NCI-H1092 (cell line): ENCODE data around the gene AP2A2.
"Not testable (repeated sequence)": the region's sequence is repeated elsewhere in the genome, so short reads cannot be mapped to it uniquely, and the experiment has no call there.

Source experiments
- DNase-seq: peaks from one replicate; lab custom pipeline; 2025; lab: John Stamatoyannopoulos, UW

Gene AP2A2

DNA sequence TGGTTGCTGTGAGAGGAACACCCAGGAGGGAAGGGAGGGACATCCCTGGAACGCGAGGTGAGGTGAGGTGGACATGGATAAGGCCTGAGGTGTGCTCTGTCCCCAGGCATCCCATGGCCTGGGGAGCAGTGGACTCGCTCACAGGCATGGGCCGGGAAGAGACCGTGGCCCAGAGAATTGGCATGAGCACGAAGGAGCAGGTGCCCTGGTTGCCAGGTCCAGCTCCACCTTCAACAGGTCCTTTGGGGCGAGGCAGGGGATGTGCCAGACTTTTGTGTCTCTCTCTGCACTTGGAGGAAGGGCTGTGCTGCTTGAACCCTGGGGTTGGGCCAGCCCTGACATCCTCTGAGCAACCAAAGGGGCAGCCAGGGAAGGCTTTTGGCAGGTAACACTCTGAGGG is 89.4 kb downstream of the AP2A2 start:
- no peak for DNase-seq

DNA sequence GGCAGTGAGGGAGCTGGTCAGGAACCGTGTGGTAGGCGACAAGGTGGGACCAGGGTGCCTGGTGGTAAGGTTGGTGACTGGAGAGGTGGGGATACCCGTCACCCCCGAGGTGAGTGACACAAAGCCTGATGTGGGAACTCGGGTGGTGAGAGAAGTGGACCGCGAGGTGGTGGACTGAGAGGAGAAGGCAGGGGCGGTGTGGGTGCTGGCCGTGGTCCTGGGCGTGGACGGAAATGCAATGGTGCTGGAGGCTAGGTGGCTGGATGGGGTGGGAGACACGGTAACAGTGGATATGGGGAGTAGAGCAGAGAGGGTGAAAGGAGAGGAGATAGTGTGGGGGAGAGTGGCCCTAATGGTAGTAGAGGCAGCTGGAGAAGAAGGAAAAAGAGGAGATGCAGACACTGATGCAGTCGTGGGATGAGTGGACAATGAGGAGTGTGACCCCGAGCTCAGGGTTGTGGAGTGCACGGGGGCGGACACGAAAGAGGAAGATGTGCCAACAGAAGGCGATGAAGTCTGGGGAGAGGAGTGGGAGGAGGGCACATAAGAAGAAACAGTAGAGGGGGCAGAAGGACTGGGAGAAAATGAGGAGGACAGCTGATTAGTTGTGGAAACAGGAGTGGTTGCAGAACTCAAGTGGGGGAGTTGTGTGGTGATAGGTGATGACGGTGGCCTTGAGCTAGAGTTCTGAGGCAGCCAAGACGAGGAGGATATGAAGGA is 90.3 kb downstream of the AP2A2 start:
- no peak for DNase-seq

GRCh38 chr11:1016610-1017126 is 91.0 kb downstream of the AP2A2 start:
- not testable (repeated sequence) for DNase-seq

GRCh38 chr11:1017269-1018005 is 91.8 kb downstream of the AP2A2 start:
- no peak for DNase-seq

- no peak for DNase-seq
These were observed 92.4 kb downstream of the AP2A2 start for GRCh38 chr11:1018091-1018490.

DNA sequence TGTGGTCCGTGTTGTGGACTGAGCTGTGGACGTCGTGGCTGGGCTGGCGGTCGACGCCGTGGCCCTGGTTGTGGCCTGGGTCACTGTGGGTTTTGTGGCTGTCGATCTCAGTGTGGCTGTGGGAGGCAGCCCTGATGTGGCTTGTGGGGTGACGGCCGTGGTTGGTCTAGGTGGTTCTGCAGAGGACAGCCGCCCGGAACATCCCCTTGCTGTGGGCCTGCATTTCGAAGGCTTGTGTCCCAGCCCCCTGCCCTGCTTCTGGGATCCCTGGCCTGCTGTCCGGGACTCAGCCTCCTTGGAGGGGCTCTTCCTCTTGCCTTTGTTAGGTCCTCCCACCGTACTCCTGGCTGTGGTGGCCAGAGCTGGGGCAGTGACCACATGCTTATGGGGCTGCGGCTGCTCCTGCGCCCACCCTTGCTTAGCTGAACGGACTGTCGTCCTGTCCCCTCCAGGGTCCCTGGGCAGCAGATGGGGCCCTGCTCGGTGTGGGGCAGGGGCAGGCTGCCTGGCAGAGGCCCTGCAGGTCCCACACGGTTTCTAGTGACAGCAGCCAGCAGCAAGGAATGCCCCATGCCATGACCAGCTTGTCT is 93.7 kb downstream of the AP2A2 start:
- no peak for DNase-seq

DNA sequence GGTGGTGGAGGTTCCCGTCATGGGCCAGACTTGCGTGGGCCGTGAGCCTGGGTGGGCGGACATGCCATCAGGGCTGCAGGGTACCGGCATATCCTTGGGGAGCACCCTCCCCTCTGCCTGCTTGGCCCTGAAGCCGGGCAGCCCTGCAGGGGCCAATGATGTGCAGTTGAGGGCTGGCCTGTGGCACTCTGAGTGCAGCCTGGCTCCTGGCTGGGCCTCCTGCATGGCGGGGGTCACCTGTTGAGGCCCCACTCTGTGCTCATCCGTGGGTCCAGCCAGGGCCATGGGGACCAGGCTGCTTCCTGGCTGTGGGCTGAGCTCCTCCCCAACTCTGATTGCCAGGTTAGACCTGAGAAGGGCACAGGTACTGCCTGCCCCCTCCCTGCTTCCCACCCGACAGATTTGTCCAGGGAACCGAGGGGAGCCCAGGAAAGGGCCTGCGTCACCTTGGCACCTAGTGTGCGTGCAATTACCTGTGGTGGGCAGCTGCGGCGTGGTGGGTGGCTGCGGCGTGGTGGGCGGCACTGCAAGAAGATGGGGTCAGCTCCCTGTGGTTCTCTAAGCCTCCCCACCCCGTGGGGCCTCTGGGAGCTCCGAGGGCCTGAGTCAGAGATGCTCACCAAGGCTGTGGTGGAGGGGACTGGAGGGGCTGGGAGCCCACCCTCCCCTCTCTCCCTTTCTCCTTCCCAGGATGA is 94.7 kb downstream of the AP2A2 start:
- DNase-seq, result no peak

GRCh38 chr11:1022411-1022810 is 96.7 kb downstream of the AP2A2 start:
- DNase-seq, result no peak

DNA sequence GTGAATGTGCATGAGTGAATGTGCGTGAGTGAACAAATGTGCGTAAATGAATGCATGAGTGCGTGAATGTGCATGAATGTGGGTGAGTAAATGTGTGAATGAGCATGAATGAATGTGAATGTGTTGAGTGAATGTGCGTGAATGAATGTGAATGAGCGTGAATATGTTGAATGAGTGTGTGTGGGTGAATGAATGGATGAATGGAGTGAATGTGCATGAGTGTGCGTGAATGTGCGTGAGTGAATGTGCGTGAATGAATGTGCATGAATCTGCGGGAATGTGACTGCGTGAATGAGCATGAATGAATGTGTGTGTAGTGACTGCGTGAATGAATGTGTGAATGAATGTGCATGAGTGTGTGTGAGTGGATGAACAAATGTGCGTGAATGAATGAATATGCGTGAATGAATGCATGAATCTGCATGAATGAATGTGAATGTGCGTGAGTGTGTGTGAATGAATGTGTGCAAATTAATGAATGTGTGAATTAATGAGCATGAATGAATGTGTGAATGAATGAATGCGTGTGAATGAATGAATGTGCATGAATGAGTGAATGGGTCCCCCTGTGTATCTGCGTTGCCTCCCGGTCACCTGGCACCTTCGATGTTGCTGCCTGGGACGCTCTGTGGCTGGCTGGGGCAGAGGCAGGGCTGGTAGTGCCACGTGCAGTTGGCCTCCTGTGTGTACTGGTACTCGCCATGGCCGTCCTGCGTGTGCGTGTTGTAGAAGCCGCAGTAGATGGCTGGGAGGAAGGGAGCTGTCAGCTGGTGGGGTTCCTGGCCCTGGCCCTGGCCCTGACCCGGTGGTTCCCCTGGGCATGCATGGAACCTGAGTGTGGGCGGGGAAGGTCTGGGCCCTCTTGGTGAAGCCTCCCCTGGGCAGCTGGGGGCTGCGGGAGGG is 97.5 kb downstream of the AP2A2 start:
- DNase-seq, result no peak

GRCh38 chr11:1023811-1024596 is 98.3 kb downstream of the AP2A2 start:
- no peak for DNase-seq

- no peak for DNase-seq
These were observed 99.1 kb downstream of the AP2A2 start for GRCh38 chr11:1024597-1025409.

- DNase-seq, result no peak
These were observed 99.9 kb downstream of the AP2A2 start for GRCh38 chr11:1025410-1026162.

GRCh38 chr11:1026163-1026450 is 100.4 kb downstream of the AP2A2 start:
- no peak for DNase-seq

GRCh38 chr11:1026641-1027482 is 101.2 kb downstream of the AP2A2 start:
- no peak for DNase-seq

- DNase-seq, result no peak
These were observed 102.0 kb downstream of the AP2A2 start for GRCh38 chr11:1027483-1028290.

DNA sequence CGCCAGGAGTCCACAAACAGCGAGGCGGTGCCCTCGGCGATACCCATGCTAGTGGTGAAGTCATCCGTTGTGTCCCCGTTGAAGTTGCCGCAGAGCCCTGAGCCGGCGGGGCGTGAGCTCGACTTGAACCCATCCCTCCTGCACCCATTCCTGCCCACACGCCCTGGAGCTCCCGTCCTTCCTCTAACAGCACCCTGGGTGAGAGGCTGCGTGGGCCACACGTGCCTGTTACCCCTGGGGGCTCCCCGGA is 102.5 kb downstream of the AP2A2 start:
- DNase-seq, result no peak

DNA sequence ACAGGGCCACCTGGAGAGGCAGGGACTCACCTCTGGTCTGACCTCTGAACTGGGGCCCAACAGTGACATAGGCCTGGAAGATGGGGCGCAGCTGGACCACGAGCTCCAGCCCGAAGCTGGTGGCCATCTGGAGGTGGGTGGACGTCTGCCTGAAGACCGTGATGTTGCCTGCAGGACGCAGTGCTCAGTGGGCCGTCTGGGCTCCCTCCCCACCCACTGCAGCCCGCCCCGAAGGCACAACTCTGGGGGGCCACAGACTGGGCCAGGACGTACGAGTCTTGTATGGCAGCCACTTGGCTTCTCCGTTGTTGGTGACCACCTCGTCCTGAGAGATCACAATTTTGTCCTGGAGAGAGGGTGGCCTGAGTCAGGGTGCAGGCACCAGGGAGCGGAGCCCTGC is 102.9 kb downstream of the AP2A2 start:
- DNase-seq, result no peak

GRCh38 chr11:1029051-1029450 is 103.4 kb downstream of the AP2A2 start:
- DNase-seq, result no peak
